ENCODE data around the gene MAN2A2. TPM values are rescaled to one million over a fixed set of nuclear protein-coding genes. Genes with fewer than 3 reads are reported as not detected.
A peak's percentile ranks its signal among the peaks of the same experiment; 100 is the strongest.
"Not testable (repeated sequence)": the region's sequence is repeated elsewhere in the genome, so short reads cannot be mapped to it uniquely, and the experiment has no call there.

The MAN2A2 gene
- total RNA-seq, 1 experiment from 2014 or later: 2.1 TPM

GRCh38 chr15:90871139-90871715, 31.9 kb upstream of the MAN2A2 start:
- DNase-seq (ENCODE audit: low read depth): peak; percentile 45

GRCh38 chr15:90871716-90872485, 31.2 kb upstream of the MAN2A2 start:
- peak; percentile 30 for DNase-seq (ENCODE audit: low read depth)

GRCh38 chr15:90872486-90873184, 30.5 kb upstream of the MAN2A2 start:
- peak; percentile 85 for DNase-seq (ENCODE audit: low read depth)

GRCh38 chr15:90873488-90873997, 29.6 kb upstream of the MAN2A2 start:
- DNase-seq (ENCODE audit: low read depth): no peak

GRCh38 chr15:90873998-90874605, 29.0 kb upstream of the MAN2A2 start:
- DNase-seq (ENCODE audit: low read depth): peak; percentile 51

GRCh38 chr15:90874986-90875385, 28.1 kb upstream of the MAN2A2 start:
- not testable (repeated sequence) for DNase-seq (ENCODE audit: low read depth)

- DNase-seq (ENCODE audit: low read depth): no peak
Measured at GRCh38 chr15:90875549-90875981, 27.5 kb upstream of the MAN2A2 start.

GRCh38 chr15:90876046-90876445, 27.1 kb upstream of the MAN2A2 start:
- DNase-seq (ENCODE audit: low read depth): no peak

GRCh38 chr15:90876512-90877170, 26.5 kb upstream of the MAN2A2 start:
- DNase-seq (ENCODE audit: low read depth): no peak

GRCh38 chr15:90877315-90877714, 25.8 kb upstream of the MAN2A2 start:
- no peak for DNase-seq (ENCODE audit: low read depth)

GRCh38 chr15:90877996-90878395, 25.1 kb upstream of the MAN2A2 start:
- DNase-seq (ENCODE audit: low read depth): no peak

GRCh38 chr15:90878660-90879059, 24.4 kb upstream of the MAN2A2 start:
- DNase-seq (ENCODE audit: low read depth): no peak

GRCh38 chr15:90879730-90880366, 23.3 kb upstream of the MAN2A2 start:
- no peak for DNase-seq (ENCODE audit: low read depth)

- no peak for DNase-seq (ENCODE audit: low read depth)
Measured at GRCh38 chr15:90880381-90881145, 22.5 kb upstream of the MAN2A2 start.

GRCh38 chr15:90881181-90881977, 21.7 kb upstream of the MAN2A2 start:
- DNase-seq (ENCODE audit: low read depth): no peak

- DNase-seq (ENCODE audit: low read depth): no peak
Measured at GRCh38 chr15:90881978-90882721, 21.0 kb upstream of the MAN2A2 start.

GRCh38 chr15:90882781-90883525, 20.1 kb upstream of the MAN2A2 start:
- DNase-seq (ENCODE audit: low read depth): no peak

- DNase-seq (ENCODE audit: low read depth): no peak
Measured at GRCh38 chr15:90883526-90883975, 19.6 kb upstream of the MAN2A2 start.

Measured in Daoy (cell line).